Measurements from ENCODE around the gene TMEM119.

TMEM119 gene

GRCh38 chr12:108627134-108627920 lies 29.4 kb upstream of the TMEM119 start:
- DNase-seq (ENCODE audit: low read depth), result no peak
- H3K4me3 ChIP-seq (ENCODE audit: control insufficient read depth, low read depth, low read length), result no peak overlapping the region
- no peak for TF ChIP-seq CTCF (conservative IDR thresholded peaks at IDR 0.05; ENCODE audit: control insufficient read depth, insufficient read depth, low read depth, low read length)

GRCh38 chr12:108625228-108625627 lies 27.3 kb upstream of the TMEM119 start:
- no peak overlapping the region for H3K4me3 ChIP-seq (ENCODE audit: control insufficient read depth, low read depth, low read length)
- DNase-seq (ENCODE audit: low read depth), result no peak
- TF ChIP-seq CTCF (conservative IDR thresholded peaks at IDR 0.05; ENCODE audit: control insufficient read depth, insufficient read depth, low read depth, low read length), result no peak

- H3K4me3 ChIP-seq (ENCODE audit: control insufficient read depth, low read depth, low read length), result no peak overlapping the region
- no peak for TF ChIP-seq CTCF (conservative IDR thresholded peaks at IDR 0.05; ENCODE audit: control insufficient read depth, insufficient read depth, low read depth, low read length)
- no peak for DNase-seq (ENCODE audit: low read depth)
Measured at GRCh38 chr12:108623577-108623976, 25.7 kb upstream of the TMEM119 start.

- no peak overlapping the region for H3K4me3 ChIP-seq (ENCODE audit: control insufficient read depth, low read depth, low read length)
- no peak for DNase-seq (ENCODE audit: low read depth)
- no peak for TF ChIP-seq CTCF (conservative IDR thresholded peaks at IDR 0.05; ENCODE audit: control insufficient read depth, insufficient read depth, low read depth, low read length)
Measured at GRCh38 chr12:108622921-108623514, 25.1 kb upstream of the TMEM119 start.

- H3K4me3 ChIP-seq (ENCODE audit: control insufficient read depth, low read depth, low read length), result no peak overlapping the region
- no peak for DNase-seq (ENCODE audit: low read depth)
- no peak for TF ChIP-seq CTCF (conservative IDR thresholded peaks at IDR 0.05; ENCODE audit: control insufficient read depth, insufficient read depth, low read depth, low read length)
Measured at GRCh38 chr12:108622421-108622820, 24.5 kb upstream of the TMEM119 start.

- DNase-seq (ENCODE audit: low read depth), result no peak
- no peak for TF ChIP-seq CTCF (conservative IDR thresholded peaks at IDR 0.05; ENCODE audit: control insufficient read depth, insufficient read depth, low read depth, low read length)
- no peak overlapping the region for H3K4me3 ChIP-seq (ENCODE audit: control insufficient read depth, low read depth, low read length)
Measured at GRCh38 chr12:108621161-108621560, 23.3 kb upstream of the TMEM119 start.

All from fibroblast of mammary gland (primary cell).